PC-9 (cell line): Measurements from ENCODE around the gene HOXA9. TPM values are rescaled to one million over a fixed set of nuclear protein-coding genes. Genes with fewer than 3 reads are reported as not detected.

Source experiments
- BruUV-seq: library from RNA; stranded (reverse); fragments of 400-500 nt; replicated peaks from 2 replicates; lab custom pipeline; 2021; lab: Mats Ljungman, UMichigan
- CTCF ChIA-PET: fragments of 300-600 bp; sonication (Branson Sonifier 250); formaldehyde crosslinking; loops from one replicate; lab custom pipeline; 2022; ENCODE audit warnings: antibody characterized with exemption; lab: Charles Lee
- POLR2A ChIA-PET: fragments of 300-600 bp; sonication (Branson Sonifier 250); formaldehyde crosslinking; loops from one replicate; lab custom pipeline; 2022; ENCODE audit warnings: antibody characterized with exemption; ENCODE audit not compliant: unreplicated experiment; lab: Charles Lee
- DNase-seq, 2 experiments: peaks; one replicate each; pipeline versions ENCODE4 v3.0.0 to v3.0.0-alpha.2; 2015 to 2022; ENCODE audit warnings: mixed read lengths in 1 of 2
- H2AFZ ChIP-seq: fragments of 200-600 bp; sonication (generic); 2 replicates; pipeline ENCODE4 v1.8.1; 2017; ENCODE audit warnings: antibody characterized with exemption
- H3F3A ChIP-seq: fragments of 200-600 bp; sonication (generic); 2 replicates; pipeline ENCODE4 v1.8.1; 2017; ENCODE audit warnings: antibody characterized with exemption, mild to moderate bottlenecking, low read depth; ENCODE audit not compliant: insufficient read depth
- H3K27ac ChIP-seq: fragments of 200-600 bp; sonication (generic); 2 replicates; pipeline ENCODE4 v1.6.1; 2016; ENCODE audit warnings: mixed run types
- H3K27me3 ChIP-seq: fragments of 200-600 bp; sonication (generic); 2 replicates; pipeline ENCODE4 v1.6.1; 2016; ENCODE audit warnings: low read depth, mixed run types; ENCODE audit not compliant: insufficient read depth
- H3K36me3 ChIP-seq: fragments of 200-600 bp; sonication (generic); 2 replicates; pipeline ENCODE4 v1.6.1; 2016; ENCODE audit warnings: low read depth, mixed run types
- H3K4me1 ChIP-seq: fragments of 200-600 bp; sonication (generic); replicated peaks from 2 replicates; pipeline ENCODE4 v1.6.1; 2016; ENCODE audit warnings: mixed run types; ENCODE audit not compliant: insufficient read depth
- H3K4me2 ChIP-seq: fragments of 200-600 bp; sonication (generic); 2 replicates; pipeline ENCODE4 v1.6.1; 2017; ENCODE audit warnings: mixed run types
- H3K4me3 ChIP-seq: fragments of 200-600 bp; sonication (generic); 2 replicates; pipeline ENCODE4 v1.6.1; 2016; ENCODE audit warnings: mixed run types
- H3K79me2 ChIP-seq: fragments of 200-600 bp; sonication (generic); 2 replicates; pipeline ENCODE4 v1.6.1; 2017; ENCODE audit warnings: low read depth, mixed run types
- H3K9me2 ChIP-seq: fragments of 200-600 bp; sonication (generic); 2 replicates; pipeline ENCODE4 v1.8.1; 2017; ENCODE audit warnings: mild to moderate bottlenecking; ENCODE audit not compliant: insufficient read depth
- H3K9me3 ChIP-seq: fragments of 200-600 bp; sonication (generic); 2 replicates; pipeline ENCODE4 v1.8.1; 2016; ENCODE audit warnings: low read depth; ENCODE audit not compliant: insufficient read depth
- H4K20me1 ChIP-seq: fragments of 200-600 bp; sonication (generic); 2 replicates; pipeline ENCODE4 v1.8.1; 2017; ENCODE audit not compliant: insufficient read depth
- EZH2 ChIP-seq: fragments of 200-600 bp; sonication (generic); IDR thresholded peaks from 2 replicates; pipeline ENCODE4 v1.8.0; 2017; ENCODE audit warnings: antibody characterized with exemption, low read depth
- intact Hi-C: fragments of 100-400 bp; cut with micrococcal nuclease; formaldehyde crosslinking; loops from one replicate; pipeline ENCODE4 v1.10.0; 2022; ENCODE audit not compliant: unreplicated experiment
- total RNA-seq: library from RNA; stranded (reverse); gene quantifications from 2 replicates; pipeline ENCODE4 v1.2.3, GENCODE V29; 2021
- TF ChIP-seq, protein P1 (sequence below): fragments of 200-600 bp; sonication (generic); conservative IDR thresholded peaks from 2 replicates; pipeline ENCODE4 v1.6.1; 2017; ENCODE audit warnings: mixed run types, antibody characterized with exemption, mild to moderate bottlenecking, moderate library complexity

Gene HOXA9
- total RNA-seq, 1 experiment from 2014 or later: 2.5 TPM

GRCh38 chr7:27169658-27170425, 4.5 kb upstream of the HOXA9 start:
- H3K4me2 ChIP-seq: peak overlapping the region; percentile 100
- POLR2A ChIA-PET: no interaction called here
- H3K27me3 ChIP-seq: no peaks in the 10 kb centered on the region
- H3K9me3 ChIP-seq: no peaks in the 10 kb centered on the region
- peak; percentile 66 to 74 for DNase-seq
- no peaks in the 10 kb centered on the region for H3K36me3 ChIP-seq
- peaks cover 20% of the 10 kb centered on the region for H3K4me1 ChIP-seq
- intact Hi-C loops: loop anchor here (10.0 kb wide), 1 partner anchor 925 kb away; no protein-coding TSS in a partner anchor
- TF ChIP-seq EZH2: no peak
- TF ChIP-seq, protein P1, sequence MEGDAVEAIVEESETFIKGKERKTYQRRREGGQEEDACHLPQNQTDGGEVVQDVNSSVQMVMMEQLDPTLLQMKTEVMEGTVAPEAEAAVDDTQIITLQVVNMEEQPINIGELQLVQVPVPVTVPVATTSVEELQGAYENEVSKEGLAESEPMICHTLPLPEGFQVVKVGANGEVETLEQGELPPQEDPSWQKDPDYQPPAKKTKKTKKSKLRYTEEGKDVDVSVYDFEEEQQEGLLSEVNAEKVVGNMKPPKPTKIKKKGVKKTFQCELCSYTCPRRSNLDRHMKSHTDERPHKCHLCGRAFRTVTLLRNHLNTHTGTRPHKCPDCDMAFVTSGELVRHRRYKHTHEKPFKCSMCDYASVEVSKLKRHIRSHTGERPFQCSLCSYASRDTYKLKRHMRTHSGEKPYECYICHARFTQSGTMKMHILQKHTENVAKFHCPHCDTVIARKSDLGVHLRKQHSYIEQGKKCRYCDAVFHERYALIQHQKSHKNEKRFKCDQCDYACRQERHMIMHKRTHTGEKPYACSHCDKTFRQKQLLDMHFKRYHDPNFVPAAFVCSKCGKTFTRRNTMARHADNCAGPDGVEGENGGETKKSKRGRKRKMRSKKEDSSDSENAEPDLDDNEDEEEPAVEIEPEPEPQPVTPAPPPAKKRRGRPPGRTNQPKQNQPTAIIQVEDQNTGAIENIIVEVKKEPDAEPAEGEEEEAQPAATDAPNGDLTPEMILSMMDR: no peak
- H3F3A ChIP-seq: peaks cover 21% of the 10 kb centered on the region
- no TSS peak for BruUV-seq
- H3K79me2 ChIP-seq: no peaks in the 10 kb centered on the region
- H4K20me1 ChIP-seq: no peaks in the 10 kb centered on the region
- H3K9me2 ChIP-seq: no peaks in the 10 kb centered on the region
- peak overlapping the region; percentile 94 for H2AFZ ChIP-seq
- CTCF ChIA-PET: interaction anchor here (0.9 kb wide), 1 partner anchor 26 kb away, joined by 3 read pairs; no protein-coding TSS in a partner anchor
- peak overlapping the region; percentile 94 for H3K4me3 ChIP-seq
- peak overlapping the region; percentile 13; the same call in 1 of the 2 replicates for H3K27ac ChIP-seq

GRCh38 chr7:27168265-27168947, 3.1 kb upstream of the HOXA9 start:
- no peak for TF ChIP-seq EZH2
- TF ChIP-seq, protein P1: no peak
- Histone ChIP-seq H3K27me3 (no peaks in the 10 kb centered on the region), H3K9me3 (no peaks in the 10 kb centered on the region), H3K36me3 (no peaks in the 10 kb centered on the region), H3K9me2 (no peaks in the 10 kb centered on the region), H4K20me1 (no peaks in the 10 kb centered on the region), H3K79me2 (no peaks in the 10 kb centered on the region), H2AFZ (no peak overlapping the region; the same call in 1 of the 2 replicates), H3K27ac (no peak overlapping the region), H3K4me2 (peak overlapping the region; percentile 100), H3F3A (peaks cover 21% of the 10 kb centered on the region), H3K4me3 (peak overlapping the region; percentile 94; the same call in 1 of the 2 replicates), H3K4me1 (peaks cover 20% of the 10 kb centered on the region)
- no TSS peak for BruUV-seq
- ChIA-PET POLR2A (interaction anchor here (0.5 kb wide), 3 partner anchors 813 to 1581 kb away, joined by 3 to 6 read pairs (median 3); no protein-coding TSS in a partner anchor), CTCF (interaction anchor here (0.5 to 0.7 kb wide), 2 partner anchors 59 to 449 kb away, joined by 4 to 9 read pairs; no protein-coding TSS in a partner anchor)
- intact Hi-C loops: loop anchor here (10.0 kb wide), 1 partner anchor 926 kb away; no protein-coding TSS in a partner anchor
- DNase-seq: no peak

DNA sequence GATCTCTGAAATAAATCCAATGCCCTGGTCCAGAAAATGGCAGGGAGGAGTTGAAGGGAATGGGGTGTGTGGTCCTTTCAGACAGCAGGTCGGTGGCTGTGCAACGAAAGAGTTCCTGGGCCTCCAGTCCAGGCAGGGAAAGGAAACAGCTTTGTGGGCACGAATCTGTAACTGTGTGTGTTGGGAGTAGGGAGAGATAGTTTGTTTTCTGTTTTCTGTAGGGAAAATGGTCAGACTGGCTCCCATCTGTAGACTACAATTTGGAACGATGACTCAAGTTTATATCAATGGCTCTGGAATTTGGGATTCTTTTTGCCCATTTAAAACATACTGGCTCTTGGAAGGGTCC, 2.6 kb upstream of the HOXA9 start:
- Histone ChIP-seq H3K79me2 (no peaks in the 10 kb centered on the region), H3K27ac (no peak overlapping the region), H4K20me1 (no peaks in the 10 kb centered on the region), H3K4me3 (no peak overlapping the region), H3K4me2 (peak overlapping the region; percentile 100; the same call in 1 of the 2 replicates), H3K9me2 (no peaks in the 10 kb centered on the region), H3K9me3 (no peaks in the 10 kb centered on the region), H2AFZ (no peak overlapping the region), H3K36me3 (no peaks in the 10 kb centered on the region), H3K4me1 (peaks cover 20% of the 10 kb centered on the region), H3F3A (peaks cover 25% of the 10 kb centered on the region), H3K27me3 (no peaks in the 10 kb centered on the region)
- ChIA-PET CTCF (no interaction called here), POLR2A (no interaction called here)
- TF ChIP-seq, protein P1: no peak
- TF ChIP-seq EZH2: no peak
- TSS peak; percentile 39 for BruUV-seq
- intact Hi-C loops: loop anchor here (10.0 kb wide), 1 partner anchor 927 kb away; no protein-coding TSS in a partner anchor
- DNase-seq: no peak
